Prostate gland (tissue), 2 donors: Measurements from ENCODE around the gene C10orf62.

Experiments used
- POLR2A ChIP-seq: fragments of 450-650 bp; IDR thresholded peaks from one replicate; pipeline ENCODE4 v1.6.1; 2016; ENCODE audit warnings: antibody characterized with exemption, mild to moderate bottlenecking
- TF ChIP-seq, protein P1 (sequence below), 4 experiments: fragments of 200-600 bp in 2 of 4; fragments of 450-650 bp in 2 of 4; sonication (generic) in 2 of 4; IDR thresholded peaks; 1 replicate in 3 of 4; 2 replicates in 1 of 4; pipeline ENCODE4 v1.5.1; 2016 to 2019; ENCODE audit warnings: antibody characterized with exemption in 4 of 4, mild to moderate bottlenecking in 2 of 4, moderate library complexity in 2 of 4

DNA sequence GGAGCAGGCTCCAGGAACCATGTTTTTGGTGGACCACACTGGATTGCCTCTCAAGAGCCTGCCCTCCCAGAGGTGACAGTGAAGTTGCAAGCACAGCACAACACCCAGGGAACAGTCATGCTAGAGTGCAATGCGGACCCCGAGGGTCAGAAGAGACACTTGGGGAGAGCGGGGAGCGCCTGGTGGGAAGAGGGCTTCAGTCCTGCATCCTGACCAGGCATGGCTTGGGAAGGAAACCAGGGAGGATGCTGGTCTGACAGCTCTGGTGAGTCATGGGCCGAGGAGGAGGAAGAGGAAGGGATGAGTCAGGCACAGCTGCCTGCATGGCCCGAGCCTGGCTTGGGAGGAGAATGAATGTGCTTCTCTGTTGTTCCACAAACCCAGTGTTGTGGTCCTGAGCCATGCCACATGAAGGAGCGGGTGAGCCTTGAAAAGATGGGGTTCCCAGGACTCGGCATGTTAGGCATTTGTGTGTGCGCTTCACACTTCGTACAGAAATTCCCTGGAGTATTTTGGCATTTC, 46.4 kb upstream of the C10orf62 start:
- TF ChIP-seq, protein P1, sequence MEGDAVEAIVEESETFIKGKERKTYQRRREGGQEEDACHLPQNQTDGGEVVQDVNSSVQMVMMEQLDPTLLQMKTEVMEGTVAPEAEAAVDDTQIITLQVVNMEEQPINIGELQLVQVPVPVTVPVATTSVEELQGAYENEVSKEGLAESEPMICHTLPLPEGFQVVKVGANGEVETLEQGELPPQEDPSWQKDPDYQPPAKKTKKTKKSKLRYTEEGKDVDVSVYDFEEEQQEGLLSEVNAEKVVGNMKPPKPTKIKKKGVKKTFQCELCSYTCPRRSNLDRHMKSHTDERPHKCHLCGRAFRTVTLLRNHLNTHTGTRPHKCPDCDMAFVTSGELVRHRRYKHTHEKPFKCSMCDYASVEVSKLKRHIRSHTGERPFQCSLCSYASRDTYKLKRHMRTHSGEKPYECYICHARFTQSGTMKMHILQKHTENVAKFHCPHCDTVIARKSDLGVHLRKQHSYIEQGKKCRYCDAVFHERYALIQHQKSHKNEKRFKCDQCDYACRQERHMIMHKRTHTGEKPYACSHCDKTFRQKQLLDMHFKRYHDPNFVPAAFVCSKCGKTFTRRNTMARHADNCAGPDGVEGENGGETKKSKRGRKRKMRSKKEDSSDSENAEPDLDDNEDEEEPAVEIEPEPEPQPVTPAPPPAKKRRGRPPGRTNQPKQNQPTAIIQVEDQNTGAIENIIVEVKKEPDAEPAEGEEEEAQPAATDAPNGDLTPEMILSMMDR (IDR thresholded peaks at IDR 0.05): no peak
- TF ChIP-seq POLR2A: no peak
